Measurements from ENCODE around the gene MIDN.
A peak's percentile ranks its signal among the peaks of the same experiment; 100 is the strongest.
"Not testable (repeated sequence)": the region's sequence is repeated elsewhere in the genome, so short reads cannot be mapped to it uniquely, and the experiment has no call there.

Gene MIDN

DNA sequence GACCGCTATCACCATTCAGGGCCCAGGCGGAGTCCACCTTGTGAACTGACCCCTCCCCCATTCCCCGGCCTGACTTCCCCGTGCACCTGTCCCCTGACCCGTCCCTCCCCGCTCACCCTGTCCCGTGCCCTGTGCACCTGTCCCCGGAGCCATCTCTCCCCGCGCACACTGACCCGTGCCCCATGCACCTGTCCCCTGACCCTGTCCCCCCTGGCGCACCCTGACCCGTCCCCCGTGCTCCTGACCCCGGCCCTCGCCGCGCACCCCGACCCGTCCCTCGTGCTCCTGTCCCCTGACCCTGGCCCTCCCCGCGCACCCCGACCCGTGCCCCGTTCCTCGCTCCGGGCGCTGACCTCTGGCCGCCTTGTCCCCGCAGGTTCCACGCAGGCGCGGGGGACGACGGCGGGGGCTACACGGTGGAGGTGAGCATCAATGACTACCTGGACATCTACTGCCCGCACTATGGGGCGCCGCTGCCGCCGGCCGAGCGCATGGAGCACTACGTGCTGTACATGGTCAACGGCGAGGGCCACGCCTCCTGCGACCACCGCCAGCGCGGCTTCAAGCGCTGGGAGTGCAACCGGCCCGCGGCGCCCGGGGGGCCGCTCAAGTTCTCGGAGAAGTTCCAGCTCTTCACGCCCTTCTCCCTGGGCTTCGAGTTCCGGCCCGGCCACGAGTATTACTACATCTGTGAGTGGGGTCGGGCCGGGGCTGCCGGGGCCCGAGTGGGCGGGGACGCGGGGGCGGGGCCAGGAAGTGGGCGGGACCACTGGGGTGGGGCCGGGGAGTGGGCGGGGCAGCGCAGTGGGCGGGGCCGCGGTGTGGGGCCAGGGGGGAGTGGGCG, 47.0 kb downstream of the MIDN start:
- no peak for DNase-seq

- no peak for DNase-seq
Observed at GRCh38 chr19:1296078-1296477, 47.7 kb downstream of the MIDN start.

GRCh38 chr19:1296575-1297271, 48.3 kb downstream of the MIDN start:
- no peak for DNase-seq

- no peak for DNase-seq
Observed at GRCh38 chr19:1298235-1298634, 49.9 kb downstream of the MIDN start.

DNA sequence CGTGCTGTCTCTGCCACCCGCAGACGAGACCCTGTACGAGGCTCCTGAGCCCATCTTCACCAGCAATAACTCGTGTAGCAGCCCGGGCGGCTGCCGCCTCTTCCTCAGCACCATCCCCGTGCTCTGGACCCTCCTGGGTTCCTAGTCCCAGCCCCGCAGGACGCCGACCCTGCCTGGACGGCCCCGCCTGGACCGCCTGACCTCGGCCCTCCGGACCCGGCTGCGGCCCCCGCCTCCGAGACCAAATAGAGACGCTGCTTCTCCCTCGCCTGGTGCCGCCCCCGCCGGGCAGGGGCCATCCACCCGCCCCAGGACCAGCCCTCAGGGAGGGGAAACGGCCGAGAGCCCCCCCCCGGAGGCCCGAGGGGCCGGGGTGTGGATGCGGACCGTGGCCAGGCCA, 51.4 kb downstream of the MIDN start:
- no peak for DNase-seq

DNA sequence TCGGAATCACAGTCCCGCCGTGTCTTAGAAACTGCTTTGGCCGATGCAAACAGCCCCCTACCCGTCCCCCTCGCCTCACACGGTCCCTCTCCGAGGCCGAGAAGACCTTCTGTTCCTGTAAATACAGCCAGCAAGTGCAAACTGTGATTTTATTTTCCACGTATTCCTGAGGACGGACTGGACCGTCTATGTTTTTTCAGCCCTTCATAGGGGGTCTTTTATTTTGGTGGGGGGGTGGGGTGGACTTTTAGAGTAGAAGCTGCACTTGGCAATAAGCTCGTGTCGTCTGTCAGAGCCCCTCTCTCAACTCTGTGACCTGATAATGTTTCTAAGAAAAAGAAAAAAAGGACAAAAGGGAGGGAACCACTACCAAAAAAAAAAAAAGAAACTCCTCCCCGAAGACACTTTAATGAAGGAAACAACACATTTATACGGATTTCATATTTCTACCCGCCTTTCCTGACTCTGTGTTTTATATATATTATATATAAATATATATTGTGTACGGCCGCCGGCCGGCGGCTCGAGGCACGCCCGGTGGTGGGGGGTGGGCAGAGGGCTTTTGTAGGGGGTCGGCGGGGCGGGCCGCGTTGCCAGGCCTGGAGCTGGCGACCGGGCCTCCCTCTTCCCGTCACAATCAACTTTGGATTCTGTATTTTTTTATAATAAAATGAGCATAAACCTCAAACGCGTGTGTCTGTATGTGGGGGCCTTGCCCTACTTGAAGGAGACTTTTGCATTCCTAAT, 52.5 kb downstream of the MIDN start:
- DNase-seq = no peak

DNA sequence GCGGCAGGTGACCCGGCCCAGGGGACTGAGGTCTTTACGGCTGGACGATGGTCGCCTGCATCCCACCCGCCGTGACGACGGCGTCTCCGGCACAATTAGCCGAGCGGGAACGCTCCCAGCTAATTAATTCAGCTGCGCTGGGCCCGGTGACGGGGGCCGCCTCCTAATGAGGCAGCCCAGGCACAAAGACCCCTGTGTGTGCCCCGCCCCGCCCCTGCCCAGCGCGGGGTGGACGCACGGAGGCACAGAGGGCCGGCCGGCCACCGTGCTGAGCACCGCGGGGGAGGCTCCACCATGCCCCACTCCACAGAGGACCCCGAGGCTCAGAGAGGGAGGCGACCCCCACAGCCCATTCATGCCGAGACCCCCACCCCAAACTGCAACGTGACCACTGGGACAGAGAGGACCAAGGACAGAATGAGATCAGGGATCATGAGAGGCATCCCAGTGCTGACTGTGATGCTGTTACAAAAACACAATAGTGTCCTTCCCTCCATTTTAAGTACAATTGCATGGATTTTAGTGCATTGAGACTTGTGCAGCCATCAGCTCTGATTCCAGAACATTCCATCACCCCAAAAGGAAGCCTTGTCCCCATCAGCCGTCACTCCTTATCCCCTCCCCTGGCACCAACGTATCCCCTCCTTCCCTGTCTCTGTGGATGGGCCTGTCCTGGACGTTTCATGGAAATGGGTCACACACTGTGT, 54.3 kb downstream of the MIDN start:
- no peak for DNase-seq

DNA sequence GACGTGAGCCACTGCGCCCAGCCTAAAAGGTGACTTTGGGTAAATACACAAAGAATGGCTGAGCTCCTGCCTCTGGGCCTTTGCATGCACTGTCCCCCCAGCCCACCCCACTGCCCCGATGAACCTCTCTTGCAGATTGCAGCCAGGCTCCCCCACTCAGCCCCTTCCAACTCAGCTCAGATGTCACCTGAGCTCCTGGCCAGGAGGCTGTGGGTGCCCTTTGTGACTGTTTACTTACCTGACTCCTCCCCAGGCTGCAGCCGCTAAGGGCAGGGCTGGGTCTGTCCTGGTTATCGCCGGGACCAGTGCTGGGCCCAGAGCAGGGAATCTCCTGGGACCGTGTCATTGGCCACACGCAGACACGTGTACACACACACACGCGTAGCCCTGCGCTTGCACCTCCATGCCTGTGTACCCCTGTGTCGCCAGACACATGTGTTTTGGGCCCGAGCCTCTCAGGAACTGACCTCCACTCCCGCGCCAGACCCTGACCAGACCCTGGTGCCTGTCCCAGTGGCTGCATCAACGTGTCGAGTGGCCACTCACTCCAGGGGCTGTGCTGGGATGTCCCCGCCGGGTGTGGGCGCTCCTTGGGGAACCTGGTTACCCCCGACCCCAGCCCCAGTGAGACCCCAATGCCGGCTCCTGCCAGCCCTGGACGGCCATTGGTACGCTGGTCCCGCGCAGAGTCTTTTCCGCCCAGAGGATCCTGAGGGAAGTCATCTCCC, 56.0 kb downstream of the MIDN start:
- DNase-seq = no peak

DNA sequence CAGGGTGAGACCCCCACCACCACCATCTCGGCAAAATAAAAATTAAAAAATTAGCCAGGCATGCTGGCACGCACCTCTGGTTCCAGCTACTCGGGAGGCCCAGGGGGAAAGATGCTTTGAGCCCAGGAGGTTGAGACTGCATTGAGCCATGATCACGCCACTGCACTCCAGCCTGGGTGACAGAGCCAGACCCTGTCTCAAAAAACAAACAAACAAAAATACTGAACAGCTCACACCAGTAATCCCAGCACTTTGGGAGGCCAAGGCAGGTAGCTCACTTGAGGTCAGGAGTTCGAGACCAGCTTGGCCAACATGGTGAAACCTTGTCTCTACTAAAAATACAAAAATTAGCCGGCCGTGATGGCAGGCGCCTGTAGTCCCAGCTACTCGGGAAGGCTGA, 57.0 kb downstream of the MIDN start:
- DNase-seq = not testable (repeated sequence)

GRCh38 chr19:1307320-1307719, 58.9 kb downstream of the MIDN start:
- DNase-seq = peak; percentile 40

DNA sequence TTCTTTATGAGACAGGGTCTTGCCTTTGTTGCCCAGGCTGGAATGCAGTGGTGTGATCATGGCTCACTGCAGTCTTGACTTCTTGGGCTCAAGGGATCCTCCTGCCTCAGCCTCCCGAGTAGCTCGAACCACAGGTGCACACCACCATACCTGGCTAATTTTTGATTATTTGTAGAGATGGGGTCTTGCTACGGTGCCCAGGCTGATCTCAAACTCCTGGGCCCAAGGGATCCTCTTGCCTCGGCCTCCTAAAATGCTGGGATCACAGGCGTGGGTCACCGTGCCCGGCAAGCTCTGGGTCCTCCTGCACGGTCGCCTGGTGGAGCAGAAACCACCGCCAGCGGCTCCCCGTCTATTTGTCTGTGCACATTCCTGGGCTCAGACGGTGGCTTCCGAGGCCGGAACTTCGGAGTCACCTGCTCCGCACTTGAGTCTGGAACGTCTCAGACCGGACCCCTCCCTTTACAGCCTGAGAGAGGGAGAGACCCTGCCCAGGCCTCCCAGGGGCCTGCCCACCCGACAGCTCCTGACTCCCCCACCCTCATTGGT, 59.4 kb downstream of the MIDN start:
- no peak for DNase-seq

DNA sequence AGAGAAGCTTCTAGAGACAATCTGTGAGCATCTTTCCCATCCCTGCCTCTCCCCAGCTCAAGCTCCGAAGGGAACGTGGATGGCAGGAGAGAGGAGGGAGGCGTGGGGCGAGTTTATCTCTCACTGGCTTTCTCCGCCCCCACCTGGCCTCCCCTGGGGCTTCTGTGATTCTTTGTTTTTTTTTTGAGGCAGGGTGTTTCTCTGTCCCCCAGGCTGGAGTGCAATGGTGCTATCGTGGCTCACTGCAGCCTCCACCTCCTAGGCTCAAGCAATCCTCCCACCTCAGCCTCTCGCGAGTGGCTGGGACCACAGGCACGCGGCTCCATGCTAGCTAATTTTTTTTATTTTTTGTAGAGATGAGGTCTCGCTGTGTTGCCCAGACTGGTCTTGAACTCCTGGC, 60.3 kb downstream of the MIDN start:
- no peak for DNase-seq
